Smooth muscle cell of the brain vasculature (primary cell): ENCODE measurements around the gene IQGAP3.

Experiments used
- DNase-seq: peaks from one replicate; pipeline ENCODE4 v3.0.0-alpha.2; 2012; ENCODE audit warnings: low read depth, low spot score

IQGAP3 gene

DNA sequence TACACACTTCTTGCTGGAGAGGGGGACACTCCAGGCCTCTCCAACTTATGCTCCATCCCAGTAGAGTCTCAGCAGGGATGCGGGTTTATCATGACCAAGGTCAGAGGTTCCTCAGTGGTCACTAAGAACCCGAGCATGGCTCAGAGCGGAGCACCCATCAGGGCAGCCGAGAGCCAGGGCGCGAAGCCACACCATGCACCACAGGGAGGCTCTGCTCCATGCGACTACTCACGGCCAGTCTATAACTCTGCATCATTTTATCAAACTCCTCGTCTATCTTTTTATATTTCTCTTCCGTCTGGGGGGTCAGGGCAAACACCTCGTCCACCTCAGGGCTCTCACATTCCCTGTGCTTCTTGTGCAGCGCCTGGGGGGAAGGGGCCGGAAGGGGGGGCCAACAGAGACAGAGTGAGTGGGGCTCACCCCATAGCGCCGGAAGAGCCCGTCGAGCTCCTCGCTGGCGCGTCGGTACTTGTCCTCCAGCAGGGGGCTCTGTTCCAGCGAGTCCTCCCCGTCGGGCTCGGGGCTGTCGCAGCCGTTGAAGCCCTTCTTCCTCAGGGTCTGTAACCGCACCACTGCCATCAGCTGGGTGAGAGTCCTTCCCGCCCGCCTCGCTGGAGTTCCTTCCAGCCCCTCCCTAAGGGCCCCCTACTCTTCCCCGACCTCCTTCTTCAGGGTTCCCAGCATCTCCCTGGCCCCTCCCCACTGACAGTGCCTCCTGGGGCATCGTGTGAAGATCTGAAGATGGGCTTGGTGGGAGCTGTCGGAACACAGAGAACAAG, 91.8 kb downstream of the IQGAP3 start:
- DNase-seq, result no peak

DNA sequence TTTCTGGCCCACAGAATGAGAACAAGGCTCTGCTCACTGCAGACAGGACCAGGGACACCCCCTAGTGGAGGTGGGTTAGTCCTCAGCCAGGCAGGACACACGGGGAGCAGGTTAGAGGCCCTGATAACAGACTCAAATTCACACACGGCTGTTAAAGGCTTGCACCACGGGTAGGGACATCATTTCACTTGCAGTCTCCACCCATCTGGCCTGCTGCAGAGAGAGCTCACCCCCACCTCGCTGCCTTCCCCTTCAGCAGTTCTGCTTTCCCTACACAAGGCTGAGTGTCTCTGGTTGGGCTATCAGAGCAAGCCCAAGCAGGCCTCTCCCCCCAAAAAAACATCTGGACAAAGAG, 92.4 kb downstream of the IQGAP3 start:
- no peak for DNase-seq

DNA sequence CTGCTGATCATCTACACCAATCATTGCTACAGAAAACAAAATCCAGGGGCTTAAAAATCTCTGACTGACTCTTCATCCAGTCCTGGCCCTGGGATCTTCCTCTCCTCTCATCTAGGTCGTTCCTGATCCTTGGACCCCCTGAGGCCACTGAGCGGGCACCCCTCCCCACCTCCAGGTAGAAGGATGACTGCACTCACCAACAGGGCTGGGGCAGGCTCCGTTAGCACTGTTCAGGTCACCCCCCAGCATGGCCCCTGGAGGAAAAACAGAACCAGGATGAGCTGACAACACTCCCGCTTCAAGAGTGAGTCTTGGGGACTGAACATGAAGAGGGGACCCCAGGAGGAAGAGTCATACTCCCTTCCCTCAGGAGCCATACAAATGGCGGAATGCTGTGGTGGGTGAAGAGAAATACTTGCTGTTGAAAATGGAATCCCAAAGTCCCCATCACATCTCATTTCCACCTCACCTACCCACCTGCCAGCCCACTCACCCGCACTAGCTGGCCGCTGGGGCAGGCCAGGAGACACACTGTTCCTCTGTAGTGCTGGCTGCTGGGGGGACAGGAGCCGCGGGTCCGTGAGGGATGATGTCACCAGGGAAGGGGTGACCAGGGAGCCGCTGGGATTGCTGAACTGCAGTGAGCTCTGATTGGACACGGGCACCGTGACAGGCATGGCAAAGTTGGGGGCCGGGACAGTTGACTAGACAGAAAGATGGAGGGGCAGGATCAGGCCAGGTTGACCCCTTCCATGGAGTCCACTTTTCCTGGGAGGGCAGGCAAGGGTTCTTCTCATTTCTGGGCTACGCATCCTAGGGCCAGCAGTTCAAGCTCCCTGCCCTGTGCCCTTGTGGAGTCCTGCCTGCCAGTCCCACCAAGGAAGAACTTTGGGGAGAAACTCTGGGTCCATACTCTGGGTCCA, 93.0 kb downstream of the IQGAP3 start:
- no peak for DNase-seq

DNA sequence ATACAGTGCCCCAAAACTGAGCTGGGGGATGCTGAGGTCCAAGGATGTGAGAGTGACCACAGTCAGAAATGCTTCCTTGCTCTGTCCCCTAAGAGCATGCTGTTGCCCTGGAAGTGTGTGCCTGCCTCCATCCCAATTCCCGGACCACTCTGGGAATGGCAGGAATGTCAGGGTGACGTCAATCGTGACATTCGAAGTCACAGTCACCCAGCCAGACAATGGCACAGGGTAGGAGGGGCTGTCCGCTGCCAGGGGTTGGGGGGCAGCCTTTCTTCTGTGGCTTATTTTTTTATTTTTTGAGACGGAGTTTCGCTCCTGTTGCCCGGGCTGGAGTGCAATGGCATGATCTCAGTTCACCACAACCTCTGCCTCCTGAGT, 94.1 kb downstream of the IQGAP3 start:
- no peak for DNase-seq

DNA sequence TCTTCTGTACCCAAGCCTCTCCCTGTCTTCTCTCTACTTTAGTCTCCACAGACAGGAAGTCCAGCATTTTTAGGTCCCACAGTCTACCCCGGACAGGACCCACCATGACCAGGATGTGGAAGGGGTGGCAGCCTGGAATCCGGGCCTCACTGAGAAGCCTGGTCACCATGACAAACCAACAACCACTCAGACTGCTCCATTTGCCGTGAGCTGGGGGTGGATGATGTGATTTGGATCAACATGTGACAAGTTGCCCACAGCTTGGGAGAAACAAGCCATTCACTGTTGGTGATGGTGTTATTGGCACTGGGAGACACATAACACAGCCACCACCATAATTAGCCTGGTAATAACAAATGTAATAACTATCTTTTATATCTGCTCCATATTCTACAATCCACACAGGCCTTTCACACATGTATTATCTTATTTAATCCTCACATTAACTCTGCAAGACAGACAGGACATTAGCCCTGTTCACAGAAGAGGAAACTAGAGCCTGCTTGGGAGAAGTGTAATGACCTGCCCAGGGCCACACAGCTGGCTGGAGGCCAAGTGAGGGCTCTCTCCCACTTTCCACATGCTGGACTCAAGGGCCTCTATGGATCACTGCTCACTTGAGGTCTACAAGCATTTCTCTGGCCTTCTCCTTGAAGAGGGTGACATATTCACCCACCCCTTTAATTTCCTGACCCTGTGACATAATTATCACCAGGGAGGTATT, 94.7 kb downstream of the IQGAP3 start:
- no peak for DNase-seq

DNA sequence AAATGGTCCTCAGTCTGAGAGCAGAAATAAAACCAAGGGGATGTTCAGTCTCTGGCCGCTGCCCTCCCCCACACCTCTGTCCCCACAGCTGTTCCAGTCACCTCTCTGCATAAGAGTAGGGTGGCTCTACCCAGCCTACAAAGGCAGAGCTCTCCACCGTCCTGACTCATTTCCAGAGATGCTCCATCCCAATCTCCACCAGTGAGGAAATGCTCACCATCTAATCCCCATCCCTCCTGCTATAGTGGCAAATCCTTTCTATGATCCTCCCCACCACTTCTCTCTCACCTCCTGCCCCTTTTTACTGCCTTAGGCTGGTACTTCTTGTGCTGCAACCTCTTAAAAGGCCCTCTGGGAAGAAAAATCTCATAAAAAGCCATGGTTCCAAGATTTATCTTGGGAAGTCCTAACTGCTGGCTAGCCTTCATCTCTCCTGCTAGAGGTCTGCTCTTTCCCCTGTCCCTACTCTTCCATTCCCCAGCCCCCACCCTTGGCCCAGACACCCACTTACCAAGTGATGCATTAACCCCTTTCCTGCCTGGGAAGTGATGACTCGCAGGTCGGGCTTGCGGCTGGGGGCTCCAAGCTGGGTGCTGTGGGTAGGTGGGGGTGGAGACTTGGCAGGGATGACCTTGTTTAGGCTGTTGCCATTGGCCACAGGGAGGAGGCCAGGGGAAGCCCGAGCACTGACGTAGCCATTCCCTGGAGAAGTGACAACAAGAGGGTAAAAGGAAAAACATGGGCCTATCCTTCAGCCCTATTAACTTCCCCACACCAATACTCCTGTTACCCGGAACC, 95.7 kb downstream of the IQGAP3 start:
- DNase-seq, result no peak

DNA sequence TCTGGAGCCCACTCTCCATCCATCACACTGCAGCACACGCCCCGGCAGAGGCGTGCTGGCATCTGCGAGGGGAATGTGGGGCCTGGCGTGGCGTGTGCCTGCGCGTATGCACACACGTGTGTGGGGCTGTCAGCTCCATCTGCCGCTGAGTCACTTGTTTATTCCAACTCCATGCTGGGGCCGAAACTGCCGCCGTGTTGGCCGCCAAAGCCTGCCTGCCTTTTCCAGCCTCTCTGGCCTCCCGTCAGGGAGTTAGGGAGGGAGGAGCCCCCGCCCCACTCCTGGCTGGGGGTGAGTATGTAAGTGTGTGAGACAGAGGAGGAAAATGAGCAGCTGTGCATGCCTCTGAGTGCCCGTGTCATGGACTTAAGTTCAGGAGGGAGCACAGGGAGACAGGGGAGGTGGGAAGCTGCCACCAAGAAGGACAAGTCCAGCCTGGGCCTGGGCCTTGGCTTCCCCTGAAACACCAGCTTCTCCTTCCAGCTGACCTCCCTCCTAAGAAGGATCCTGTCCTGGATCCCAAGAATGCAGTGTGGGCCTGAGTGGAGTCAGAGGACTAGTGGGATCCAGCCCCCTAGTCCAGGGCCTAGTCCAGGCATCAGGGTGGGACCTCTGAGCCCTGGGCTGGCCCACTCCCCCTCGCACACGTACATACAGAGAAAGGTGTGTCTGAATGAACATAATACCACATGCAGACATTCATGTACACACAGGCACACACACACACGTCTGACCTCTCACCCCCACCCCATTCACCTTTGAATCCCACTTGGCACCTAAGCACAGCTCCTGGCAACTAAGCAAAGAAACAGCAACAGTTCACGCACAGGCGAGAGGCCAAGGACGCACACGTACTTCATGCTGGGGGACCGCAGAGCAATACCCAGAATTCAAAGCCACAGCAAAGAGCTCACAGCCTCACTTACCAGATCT, 96.5 kb downstream of the IQGAP3 start:
- DNase-seq, result no peak
